ENCODE measurements around the gene PKLR. TPM values are rescaled to one million over a fixed set of nuclear protein-coding genes. Genes with fewer than 3 reads are reported as not detected.
A peak's percentile ranks its signal among the peaks of the same experiment; 100 is the strongest.

The PKLR gene
- total RNA-seq, 3 donors from 2014 or later: 0.13 to 0.14 TPM; not detected in 1

- H3K36me3 Mint-ChIP-seq (ENCODE audit: insufficient read depth): peaks cover 57% of the 10 kb centered on the region
- H3K27me3 Mint-ChIP-seq (ENCODE audit: low read depth): no peaks in the 10 kb centered on the region
- H3K4me3 Mint-ChIP-seq: peak overlapping the region; percentile 99
- H3K9me3 Mint-ChIP-seq: no peaks in the 10 kb centered on the region
- no peak for DNase-seq
- ATAC-seq: no peak
- H3K4me1 Mint-ChIP-seq (ENCODE audit: low read depth): peaks cover 30% of the 10 kb centered on the region
Observed at GRCh38 chr1:155263067-155263466, 38.2 kb downstream of the PKLR start.

DNA sequence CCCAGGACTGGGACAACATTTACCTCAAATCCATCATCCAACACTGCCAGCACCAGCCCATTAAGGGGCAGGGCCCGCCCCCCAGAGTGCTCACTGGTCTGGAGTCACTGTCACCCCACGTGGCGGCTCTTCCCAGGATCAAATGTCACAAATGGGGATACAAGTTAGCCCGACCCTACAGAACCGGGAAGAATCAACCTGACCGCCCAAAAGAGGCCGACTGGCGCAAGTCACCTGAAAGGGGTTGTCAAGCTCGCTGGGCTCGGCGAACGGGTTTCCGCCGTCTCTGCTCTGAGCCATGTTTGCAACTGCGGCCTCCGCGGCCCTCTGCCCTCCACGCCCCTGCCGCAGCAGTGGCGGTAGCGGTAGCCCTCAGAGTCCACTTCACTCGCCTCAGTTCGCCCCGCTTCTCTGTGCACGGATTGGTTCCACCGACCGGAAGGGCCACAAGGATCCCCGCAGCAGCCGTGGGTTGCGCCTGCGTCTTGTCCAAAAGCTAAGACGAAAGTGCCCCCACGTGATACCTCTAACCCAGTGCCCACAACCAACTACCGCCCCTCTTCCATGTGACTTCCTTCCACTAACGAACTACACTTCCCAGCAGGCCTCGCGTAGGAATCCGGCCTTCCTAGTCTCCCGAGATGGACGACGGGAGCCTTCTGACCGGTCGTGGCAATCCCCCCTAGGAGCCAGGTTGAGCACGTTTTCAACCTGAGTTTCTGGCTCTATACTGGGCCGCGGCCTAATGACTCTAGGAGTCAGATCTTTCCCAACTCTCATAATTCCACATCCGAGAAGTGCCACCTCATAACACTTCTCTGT, 39.2 kb downstream of the PKLR start, which contains the start of gene SCAMP3:
TSS of gene SCAMP3 (minus strand) at position 509 of the 822 bp plus-strand sequence. CDS start at position 300, 209 bp downstream.
- no peaks in the 10 kb centered on the region for H3K9me3 Mint-ChIP-seq
- DNase-seq (peak; percentile 75), ATAC-seq (peak; percentile 96 to 97)
- H3K4me3 Mint-ChIP-seq: peak within 1 kb of the TSS; percentile 99
- H3K36me3 Mint-ChIP-seq (ENCODE audit: insufficient read depth): peaks cover 53% of the 10 kb centered on the region
- peaks cover 31% of the 10 kb centered on the region for H3K4me1 Mint-ChIP-seq (ENCODE audit: low read depth)
- no peaks in the 10 kb centered on the region for H3K27me3 Mint-ChIP-seq (ENCODE audit: low read depth)

DNA sequence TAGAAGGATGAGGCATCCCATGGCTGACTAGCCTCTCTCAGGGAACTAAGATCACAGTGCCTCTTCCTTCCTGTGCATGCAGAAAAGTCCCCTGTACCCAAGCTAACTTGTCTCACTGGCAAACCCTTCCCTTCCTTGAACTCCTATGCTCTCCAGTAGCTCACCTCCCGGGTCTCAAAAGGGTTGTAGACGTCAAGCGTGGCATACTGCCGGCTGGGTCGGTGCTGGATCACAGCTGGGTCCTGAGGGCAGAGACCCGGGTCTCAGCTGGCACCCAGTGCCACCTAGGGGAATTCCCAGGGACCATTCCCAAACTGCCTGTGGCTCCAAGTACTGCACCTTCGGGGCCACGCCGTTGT, 39.8 kb downstream of the PKLR start:
- H3K4me1 Mint-ChIP-seq (ENCODE audit: low read depth): peaks cover 32% of the 10 kb centered on the region
- H3K9me3 Mint-ChIP-seq: no peaks in the 10 kb centered on the region
- no peaks in the 10 kb centered on the region for H3K27me3 Mint-ChIP-seq (ENCODE audit: low read depth)
- peak overlapping the region; percentile 99 for H3K4me3 Mint-ChIP-seq
- DNase-seq (no peak), ATAC-seq (peak; percentile 39)
- peaks cover 52% of the 10 kb centered on the region for H3K36me3 Mint-ChIP-seq (ENCODE audit: insufficient read depth)

DNA sequence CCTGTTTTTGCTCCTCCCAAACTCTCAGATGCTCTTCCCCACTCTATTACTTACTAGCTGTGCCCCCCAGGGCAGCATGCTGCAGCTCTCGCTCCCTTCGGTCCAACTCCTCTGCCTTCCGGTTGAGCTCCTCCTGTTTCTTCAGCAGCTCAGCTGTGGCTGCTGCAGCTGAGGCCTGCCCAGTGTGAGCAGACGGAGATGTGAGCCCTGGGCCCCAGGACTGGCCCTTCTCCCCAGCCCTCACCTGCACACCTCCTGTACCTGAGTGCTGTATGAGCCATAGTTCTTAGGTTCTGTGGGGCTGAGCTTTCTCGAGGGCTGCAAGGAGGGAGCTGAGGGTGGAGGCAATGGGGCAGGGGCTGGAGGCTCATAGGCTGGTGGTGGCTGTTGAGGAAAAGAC, 41.0 kb downstream of the PKLR start:
- peak overlapping the region; percentile 99 for H3K4me3 Mint-ChIP-seq
- no peaks in the 10 kb centered on the region for H3K9me3 Mint-ChIP-seq
- peaks cover 50% of the 10 kb centered on the region for H3K36me3 Mint-ChIP-seq (ENCODE audit: insufficient read depth)
- H3K4me1 Mint-ChIP-seq (ENCODE audit: low read depth): peaks cover 37% of the 10 kb centered on the region
- no peak for DNase-seq
- no peak for ATAC-seq
- H3K27me3 Mint-ChIP-seq (ENCODE audit: low read depth): no peaks in the 10 kb centered on the region

DNA sequence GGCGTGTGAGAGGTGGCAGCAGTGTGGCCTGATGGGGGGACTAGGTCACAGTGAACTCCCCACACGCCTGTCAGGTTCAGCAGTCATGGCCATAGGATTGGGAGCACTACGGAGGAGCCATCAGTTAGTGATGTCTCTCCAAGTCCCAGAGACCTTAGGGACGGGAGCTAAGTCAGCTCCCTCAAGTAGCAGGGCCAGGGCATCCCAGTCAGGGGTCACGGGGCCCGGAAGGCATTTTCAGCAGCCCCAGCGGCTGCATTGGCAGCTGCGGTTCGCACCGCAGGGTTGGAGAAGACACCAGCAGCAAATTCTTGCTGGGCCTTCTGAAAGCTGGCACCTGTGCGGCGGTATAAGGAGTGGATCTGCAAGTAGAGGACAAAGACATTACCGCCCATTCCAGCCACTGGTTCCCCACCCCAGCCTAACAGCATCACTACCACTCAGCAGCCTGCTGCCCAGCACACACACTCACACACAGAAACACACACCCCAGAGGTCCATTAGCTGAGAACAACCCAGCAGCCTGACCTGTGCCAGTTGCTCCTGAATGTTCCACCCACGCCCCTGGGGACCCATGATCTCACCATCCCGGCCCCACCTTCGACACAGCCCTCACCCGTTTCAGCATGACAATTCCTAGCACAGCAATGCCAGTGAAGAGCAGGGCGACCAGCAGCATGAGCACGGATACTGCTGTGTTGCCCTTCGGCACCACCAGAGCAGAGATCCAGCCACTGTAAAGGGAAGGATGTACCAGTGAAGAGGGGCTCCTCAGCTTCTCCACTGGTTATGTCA, 45.0 kb downstream of the PKLR start:
- Mint-ChIP-seq H3K4me1 (ENCODE audit: low read depth) (peaks cover 34% of the 10 kb centered on the region), H3K4me3 (peak overlapping the region; percentile 84), H3K9me3 (no peaks in the 10 kb centered on the region), H3K27me3 (ENCODE audit: low read depth) (no peaks in the 10 kb centered on the region), H3K36me3 (ENCODE audit: insufficient read depth) (peaks cover 24% of the 10 kb centered on the region)
- DNase-seq (no peak), ATAC-seq (no peak)

GRCh38 chr1:155255243-155256007, 45.8 kb downstream of the PKLR start, which contains the start of gene ENTREP3:
Gene ENTREP3 (minus strand): TSS chr1:155255483. CDS start chr1:155254877, 606 bp downstream.
- ATAC-seq (peak; percentile 78 to 81), DNase-seq (peak; percentile 68)
- peak within 1 kb of the TSS; percentile 84 for H3K4me3 Mint-ChIP-seq
- H3K36me3 Mint-ChIP-seq (ENCODE audit: insufficient read depth): peaks cover 22% of the 10 kb centered on the region
- H3K4me1 Mint-ChIP-seq (ENCODE audit: low read depth): peaks cover 32% of the 10 kb centered on the region
- no peaks in the 10 kb centered on the region for H3K27me3 Mint-ChIP-seq (ENCODE audit: low read depth)
- no peaks in the 10 kb centered on the region for H3K9me3 Mint-ChIP-seq

GRCh38 chr1:155254714-155255242, 46.5 kb downstream of the PKLR start:
- H3K9me3 Mint-ChIP-seq: no peaks in the 10 kb centered on the region

DNA sequence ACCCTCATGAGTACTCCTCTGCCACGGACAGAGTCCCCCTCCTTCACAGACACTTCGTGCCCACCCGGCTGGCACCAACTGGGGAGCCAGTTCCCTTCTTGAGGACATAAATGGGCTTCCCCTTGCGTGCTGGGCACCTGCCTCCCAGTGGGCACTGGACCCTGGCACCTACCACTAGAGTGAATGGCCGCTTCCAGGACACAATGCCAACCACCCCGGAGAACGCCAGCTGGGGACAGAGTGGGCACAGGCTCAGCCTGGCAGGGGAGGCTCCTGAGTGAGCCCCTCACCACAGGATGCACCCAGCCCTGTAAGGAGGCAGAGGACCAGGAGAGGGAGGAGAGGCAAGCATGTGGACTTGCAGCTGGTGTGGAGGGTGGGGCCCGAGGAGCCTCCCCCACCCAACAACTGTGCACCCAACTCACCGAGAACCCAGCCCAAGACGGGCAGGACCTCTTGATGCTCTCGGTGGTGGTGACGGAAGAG, 47.0 kb downstream of the PKLR start:
- Mint-ChIP-seq H3K27me3 (ENCODE audit: low read depth) (no peaks in the 10 kb centered on the region), H3K4me1 (ENCODE audit: low read depth) (peaks cover 30% of the 10 kb centered on the region), H3K9me3 (no peaks in the 10 kb centered on the region), H3K36me3 (ENCODE audit: insufficient read depth) (peaks cover 17% of the 10 kb centered on the region), H3K4me3 (peak overlapping the region; percentile 84)
- ATAC-seq (no peak), DNase-seq (no peak)

More at GRCh38 chr1:155254714-155255242, 46.5 kb downstream of the PKLR start:
- peaks cover 17% of the 10 kb centered on the region for H3K36me3 Mint-ChIP-seq (ENCODE audit: insufficient read depth)
- H3K4me3 Mint-ChIP-seq: peak overlapping the region; percentile 84
- H3K27me3 Mint-ChIP-seq (ENCODE audit: low read depth): no peaks in the 10 kb centered on the region
- no peak for DNase-seq
- peak; percentile 1 to 3 for ATAC-seq
- peaks cover 30% of the 10 kb centered on the region for H3K4me1 Mint-ChIP-seq (ENCODE audit: low read depth)

DNA sequence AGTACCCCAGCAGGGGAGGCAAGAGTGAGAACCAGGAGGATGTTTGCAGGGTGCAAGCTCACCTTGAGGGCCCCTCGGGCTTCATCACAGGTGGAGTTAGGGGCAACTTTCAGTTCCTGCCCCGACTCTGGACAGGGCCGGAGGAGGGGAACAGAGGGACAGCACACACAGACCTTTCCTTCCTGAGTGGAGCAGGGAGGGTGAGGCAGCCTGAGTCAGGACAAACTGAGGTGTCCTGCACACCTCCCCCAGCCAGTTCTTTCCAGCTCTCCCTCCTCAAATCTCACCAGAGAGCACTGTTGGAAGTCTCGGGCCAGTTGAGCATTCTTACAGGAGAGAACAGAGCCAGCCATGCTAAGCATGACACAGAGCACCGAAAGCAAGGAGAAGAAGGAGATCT, 47.4 kb downstream of the PKLR start:
- DNase-seq (no peak), ATAC-seq (no peak)
- Mint-ChIP-seq H3K4me1 (ENCODE audit: low read depth) (peaks cover 30% of the 10 kb centered on the region), H3K4me3 (peak overlapping the region; percentile 84), H3K9me3 (no peaks in the 10 kb centered on the region), H3K36me3 (ENCODE audit: insufficient read depth) (peaks cover 17% of the 10 kb centered on the region), H3K27me3 (ENCODE audit: low read depth) (no peaks in the 10 kb centered on the region)

GRCh38 chr1:155253208-155253607, 48.0 kb downstream of the PKLR start:
- H3K36me3 Mint-ChIP-seq (ENCODE audit: insufficient read depth): peaks cover 13% of the 10 kb centered on the region
- no peaks in the 10 kb centered on the region for H3K9me3 Mint-ChIP-seq
- H3K4me1 Mint-ChIP-seq (ENCODE audit: low read depth): peaks cover 30% of the 10 kb centered on the region
- H3K27me3 Mint-ChIP-seq (ENCODE audit: low read depth): no peaks in the 10 kb centered on the region
- ATAC-seq (no peak), DNase-seq (no peak)
- H3K4me3 Mint-ChIP-seq: peak overlapping the region; percentile 84

DNA sequence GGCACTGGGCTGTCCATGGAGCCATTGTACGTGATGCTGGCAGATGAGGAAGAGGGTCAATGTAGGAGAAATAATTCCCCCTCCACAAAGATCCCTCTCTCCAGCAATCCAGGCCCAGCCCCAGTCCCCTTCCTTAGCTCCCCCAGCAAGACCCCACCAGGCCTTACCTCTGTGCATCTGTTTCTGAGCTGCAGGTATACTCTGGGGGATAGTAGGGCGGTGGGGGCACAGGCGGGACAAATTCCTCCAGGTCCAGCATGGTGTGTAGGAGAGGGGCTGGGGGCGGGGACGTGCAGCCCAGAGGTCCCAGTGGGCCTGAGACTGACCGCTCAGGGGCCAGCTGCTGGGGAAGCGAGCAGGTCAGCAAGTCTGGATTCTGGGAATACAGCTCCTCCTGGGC, 49.7 kb downstream of the PKLR start:
- Mint-ChIP-seq H3K4me1 (ENCODE audit: low read depth) (peaks cover 28% of the 10 kb centered on the region), H3K4me3 (no peak overlapping the region), H3K9me3 (no peaks in the 10 kb centered on the region), H3K36me3 (ENCODE audit: insufficient read depth) (peaks cover 4% of the 10 kb centered on the region), H3K27me3 (ENCODE audit: low read depth) (no peaks in the 10 kb centered on the region)
- no peak for DNase-seq
- no peak for ATAC-seq

DNA sequence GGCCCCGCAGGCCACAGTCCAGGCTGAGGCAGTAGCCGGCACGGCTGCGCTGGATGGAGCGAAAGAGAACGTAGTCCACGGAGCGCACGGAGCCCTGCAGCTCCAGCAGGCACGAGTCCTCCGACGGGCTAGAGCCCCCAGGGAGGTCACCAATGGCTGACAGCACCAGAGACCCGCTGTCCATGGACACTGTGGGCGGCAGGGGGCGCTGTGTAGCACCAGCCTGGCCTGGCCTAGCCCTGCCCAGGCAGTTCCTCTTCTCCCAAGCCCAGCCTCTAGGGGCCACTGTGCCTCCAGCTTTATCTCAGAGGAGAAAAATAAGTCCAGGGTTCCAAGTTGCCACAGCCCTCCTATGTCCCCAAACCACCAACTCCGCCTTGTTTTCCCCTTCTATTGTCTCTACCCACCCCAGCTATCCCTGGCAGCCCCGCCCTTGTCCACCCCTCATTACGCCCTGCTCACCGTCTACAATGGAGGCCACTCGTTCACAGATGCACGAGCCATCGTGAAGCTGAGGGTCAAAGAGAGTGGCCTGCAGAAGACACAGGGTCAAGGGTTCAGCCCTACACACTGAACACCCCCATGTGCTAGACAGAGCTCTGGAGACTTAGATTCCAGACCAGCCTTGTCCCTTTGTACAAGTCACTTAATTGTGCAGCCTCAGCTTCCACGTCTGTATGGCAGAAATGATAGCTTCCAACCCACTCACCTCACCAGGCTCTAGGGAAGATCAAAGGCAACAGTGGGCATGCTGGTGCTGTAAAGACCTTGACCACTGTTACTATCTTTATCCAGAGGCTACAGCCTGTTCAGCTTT, 50.4 kb downstream of the PKLR start:
- ATAC-seq (peak; percentile 95 to 96), DNase-seq (peak; percentile 97)
- Mint-ChIP-seq H3K9me3 (no peaks in the 10 kb centered on the region), H3K27me3 (ENCODE audit: low read depth) (no peaks in the 10 kb centered on the region), H3K36me3 (ENCODE audit: insufficient read depth) (no peaks in the 10 kb centered on the region), H3K4me1 (ENCODE audit: low read depth) (peaks cover 27% of the 10 kb centered on the region), H3K4me3 (peak overlapping the region; percentile 71)

DNA sequence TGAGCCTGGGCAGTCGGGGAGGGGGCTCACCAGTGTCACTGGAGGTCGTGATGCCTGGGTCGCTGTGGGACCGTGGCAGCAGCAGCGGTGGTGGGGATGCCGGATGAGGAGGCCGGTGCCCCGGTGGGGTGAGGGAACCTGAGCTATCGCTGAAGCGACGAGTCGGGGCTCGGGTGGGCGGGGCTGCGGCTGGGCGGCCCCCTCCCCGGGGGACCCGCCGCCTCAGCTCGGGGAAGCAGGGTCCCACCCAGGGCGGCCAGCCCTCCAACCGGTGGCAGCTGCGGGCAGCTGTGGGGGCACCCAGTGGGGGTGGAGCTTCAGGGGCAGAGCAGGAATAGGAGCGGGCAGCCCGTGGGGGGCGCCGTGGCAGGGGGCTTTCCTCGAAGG, 51.0 kb downstream of the PKLR start:
- Mint-ChIP-seq H3K4me1 (ENCODE audit: low read depth) (peaks cover 23% of the 10 kb centered on the region), H3K4me3 (peak overlapping the region; percentile 71), H3K36me3 (ENCODE audit: insufficient read depth) (no peaks in the 10 kb centered on the region), H3K27me3 (ENCODE audit: low read depth) (no peaks in the 10 kb centered on the region), H3K9me3 (no peaks in the 10 kb centered on the region)
- DNase-seq: no peak
- peak; percentile 4 to 6 for ATAC-seq
